NCI-H2107 (cell line): ENCODE data around the gene PVRIG.
"Not testable (repeated sequence)": the region's sequence is repeated elsewhere in the genome, so short reads cannot be mapped to it uniquely, and the experiment has no call there.

Experiments used
- DNase-seq: peaks from one replicate; lab custom pipeline; 2025; lab: John Stamatoyannopoulos, UW

Gene PVRIG

DNA sequence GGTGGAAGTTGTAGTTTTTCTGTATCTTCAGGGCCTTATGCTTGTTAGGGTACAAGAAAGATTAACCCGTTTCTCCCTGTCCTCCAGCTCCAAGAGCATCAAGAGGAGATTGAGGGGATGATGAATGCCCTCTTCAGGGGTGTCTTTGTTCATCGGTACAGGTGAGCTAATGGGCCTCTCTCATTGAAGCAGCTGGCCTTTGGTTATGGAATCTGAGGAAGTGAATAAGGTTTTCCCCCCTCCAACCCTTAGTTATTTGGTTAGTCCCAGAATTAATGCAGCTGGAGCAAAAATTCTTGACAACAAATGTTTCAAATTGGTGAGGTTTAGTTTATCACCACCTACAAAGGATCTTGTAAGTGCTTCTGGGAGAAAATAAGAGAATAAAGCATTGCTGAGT, 24.5 kb upstream of the PVRIG start:
- no peak for DNase-seq

DNA sequence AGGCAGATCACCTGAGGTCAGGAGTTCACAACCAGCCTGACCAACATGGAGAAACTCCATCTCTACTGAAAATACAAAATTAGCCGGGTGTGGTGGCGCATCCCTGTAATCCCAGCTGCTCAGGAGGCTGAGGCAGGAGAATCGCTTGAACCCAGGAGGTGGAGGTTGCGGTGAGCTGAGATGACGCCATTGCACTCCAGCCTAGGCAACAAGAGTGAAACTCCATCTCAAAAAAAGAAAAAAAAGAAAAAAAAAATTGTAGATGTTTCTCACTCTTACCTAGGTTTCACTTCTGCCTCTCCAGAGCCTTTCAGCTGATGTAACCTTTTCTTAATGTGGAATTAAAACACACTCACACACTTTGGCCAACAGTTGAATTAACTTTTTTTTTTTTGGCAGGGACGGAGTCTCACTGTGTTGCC, 23.8 kb upstream of the PVRIG start:
- not testable (repeated sequence) for DNase-seq

- no peak for DNase-seq
Measured at GRCh38 chr7:100198266-100198665, 21.5 kb upstream of the PVRIG start.

GRCh38 chr7:100200693-100201092, 19.1 kb upstream of the PVRIG start:
- DNase-seq = no peak

DNA sequence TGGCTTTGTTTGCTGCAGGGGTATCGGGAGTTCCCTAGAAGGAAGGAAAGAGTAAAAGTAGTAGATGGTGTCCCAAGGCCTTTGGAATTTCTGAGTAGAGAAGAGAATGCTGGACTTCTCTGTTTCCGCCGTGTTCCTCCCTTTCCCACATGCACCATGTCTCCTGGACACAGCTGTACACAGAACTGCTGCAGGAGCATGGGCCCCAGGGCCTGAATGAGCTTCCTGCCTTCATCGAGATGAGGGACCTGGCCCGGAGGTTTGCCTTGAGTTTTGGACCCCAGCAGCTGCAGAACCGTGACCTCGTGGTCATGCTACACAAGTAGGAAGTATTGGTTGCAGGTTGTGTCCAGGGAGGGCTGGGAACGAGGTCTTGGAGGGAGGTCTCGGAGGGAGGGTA, 15.3 kb upstream of the PVRIG start:
- DNase-seq = no peak

DNA sequence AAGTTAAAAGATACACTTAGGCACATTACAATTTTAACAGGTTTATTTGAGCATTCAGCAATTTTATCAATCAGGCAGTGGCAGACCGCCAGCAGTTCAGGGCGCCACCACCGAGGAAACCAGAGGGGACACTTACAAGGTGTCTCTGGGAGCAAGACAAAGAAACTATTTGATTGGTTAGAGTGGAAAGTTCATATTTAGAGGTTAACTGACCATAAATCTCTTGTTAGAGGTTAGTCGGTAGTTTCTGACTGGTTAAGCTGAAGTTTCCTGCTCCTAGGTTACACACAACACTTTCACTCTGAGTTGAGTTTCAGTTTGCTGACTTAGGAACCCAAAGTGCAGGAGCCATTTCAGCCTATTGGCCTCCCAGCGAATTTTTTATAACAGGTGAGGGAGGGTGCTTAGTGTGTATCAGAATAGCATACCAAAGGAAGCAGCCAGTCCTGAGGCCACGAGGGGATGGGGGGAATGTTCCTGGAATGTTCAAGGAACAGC, 10.8 kb upstream of the PVRIG start:
- no peak for DNase-seq

- DNase-seq = no peak
Measured at GRCh38 chr7:100209493-100209892, 10.3 kb upstream of the PVRIG start.

GRCh38 chr7:100210805-100211204, 8.9 kb upstream of the PVRIG start:
- no peak for DNase-seq

DNA sequence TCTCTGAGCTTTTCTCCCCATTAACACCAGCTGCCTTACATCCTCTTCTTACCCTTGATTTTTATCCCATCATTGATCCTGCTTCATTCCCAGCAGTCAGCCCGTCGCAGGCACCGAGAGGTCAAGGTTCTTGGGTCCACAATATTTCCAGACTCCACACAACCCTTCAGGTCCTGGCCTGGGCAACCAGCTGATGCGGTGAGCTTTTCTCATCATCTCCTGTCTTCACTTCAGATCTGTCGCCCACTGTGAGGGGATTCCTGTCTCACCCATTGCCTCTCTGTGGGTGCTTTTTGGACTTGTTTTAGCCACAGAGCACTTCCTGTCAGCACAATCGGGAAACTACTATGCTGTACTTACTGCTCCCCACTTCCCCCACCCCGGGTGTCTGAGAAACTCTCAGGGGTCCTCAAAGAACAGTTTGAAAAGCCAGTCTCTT, 8.4 kb upstream of the PVRIG start:
- DNase-seq = no peak

- no peak for DNase-seq
Measured at GRCh38 chr7:100212631-100213286, 7.0 kb upstream of the PVRIG start.

DNA sequence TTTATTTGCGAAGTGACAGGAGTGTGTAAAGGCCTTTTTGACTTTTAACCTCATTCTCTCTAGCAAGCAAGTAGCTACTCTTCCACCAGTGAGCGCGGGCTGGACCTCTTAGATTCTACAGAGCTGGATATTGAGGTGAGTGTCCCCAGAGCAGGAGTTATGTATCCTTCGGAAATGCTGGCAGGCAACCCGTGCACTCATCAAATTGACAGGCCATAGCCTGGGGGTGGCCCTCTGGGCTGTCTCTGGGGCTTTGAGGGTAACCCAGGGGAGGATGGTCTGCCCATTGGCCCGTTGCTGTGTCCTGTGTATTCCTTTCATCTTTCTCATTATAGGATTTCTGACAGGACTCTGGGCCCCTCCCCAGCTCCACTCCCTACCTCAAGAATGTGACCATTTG, 6.1 kb upstream of the PVRIG start:
- DNase-seq = no peak

DNA sequence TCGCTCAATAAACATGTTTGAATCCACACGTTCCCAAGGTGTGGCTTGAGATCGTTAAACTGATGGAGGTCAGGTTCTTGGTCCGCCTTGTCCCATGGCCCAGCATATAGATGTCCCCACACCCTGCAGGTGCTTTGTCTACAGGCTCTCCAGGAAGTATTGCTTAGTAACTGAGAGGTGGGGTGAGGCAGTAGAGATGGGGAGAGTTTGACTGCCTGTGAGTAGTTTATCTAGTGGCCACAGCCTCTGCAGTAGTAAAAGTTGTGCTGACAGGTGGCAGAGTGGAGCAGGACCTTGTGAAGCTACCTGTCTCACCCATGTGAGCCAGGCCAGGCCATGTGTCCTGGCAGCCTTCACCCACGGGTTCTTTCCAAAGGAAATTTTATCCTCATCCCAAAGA, 5.4 kb upstream of the PVRIG start:
- not testable (repeated sequence) for DNase-seq

GRCh38 chr7:100215895-100216294, 3.9 kb upstream of the PVRIG start:
- no peak for DNase-seq

DNA sequence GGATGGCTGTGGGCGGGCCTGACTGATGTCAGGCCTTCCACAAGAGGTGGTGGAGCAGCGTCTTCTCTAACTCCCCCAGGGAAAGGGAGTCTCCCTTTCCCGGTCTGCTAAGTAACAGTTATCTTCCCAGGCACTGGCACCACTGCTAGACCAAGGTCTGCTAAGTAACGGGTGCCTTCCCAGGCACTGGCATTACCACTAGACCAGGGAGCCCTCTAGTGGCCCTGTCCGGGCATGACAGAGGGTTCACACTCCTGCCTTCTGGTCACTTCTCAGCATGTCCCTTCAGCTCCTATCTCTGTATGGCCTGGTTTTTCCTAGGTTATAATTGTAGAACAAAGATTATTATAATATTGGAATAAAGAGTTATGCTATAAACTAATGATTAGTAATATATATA, 1.8 kb upstream of the PVRIG start:
- DNase-seq = peak; percentile 11

GRCh38 chr7:100219271-100219737, 445 bp upstream of the PVRIG start:
- DNase-seq = no peak

DNA sequence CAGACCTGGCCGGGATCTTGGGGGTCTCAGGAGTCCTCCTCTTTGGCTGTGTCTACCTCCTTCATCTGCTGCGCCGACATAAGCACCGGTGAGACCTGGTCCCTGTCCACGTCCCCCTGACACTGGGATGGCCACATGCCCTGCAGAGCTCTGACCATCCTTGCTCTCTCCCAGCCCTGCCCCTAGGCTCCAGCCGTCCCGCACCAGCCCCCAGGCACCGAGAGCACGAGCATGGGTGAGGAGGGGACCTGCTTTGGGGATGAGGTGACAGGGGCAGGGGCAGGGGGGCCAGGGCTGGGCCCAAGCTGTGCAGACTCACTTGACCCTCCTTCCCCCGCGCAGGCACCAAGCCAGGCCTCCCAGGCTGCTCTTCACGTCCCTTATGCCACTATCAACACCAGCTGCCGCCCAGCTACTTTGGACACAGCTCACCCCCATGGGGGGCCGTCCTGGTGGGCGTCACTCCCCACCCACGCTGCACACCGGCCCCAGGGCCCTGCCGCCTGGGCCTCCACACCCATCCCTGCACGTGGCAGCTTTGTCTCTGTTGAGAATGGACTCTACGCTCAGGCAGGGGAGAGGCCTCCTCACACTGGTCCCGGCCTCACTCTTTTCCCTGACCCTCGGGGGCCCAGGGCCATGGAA, 959 bp downstream of the PVRIG start:
- no peak for DNase-seq

GRCh38 chr7:100221231-100221718, 1.5 kb downstream of the PVRIG start:
- DNase-seq = no peak

GRCh38 chr7:100221767-100222444, 2.2 kb downstream of the PVRIG start:
- DNase-seq = no peak

GRCh38 chr7:100222445-100223132, 2.8 kb downstream of the PVRIG start:
- DNase-seq = no peak

DNA sequence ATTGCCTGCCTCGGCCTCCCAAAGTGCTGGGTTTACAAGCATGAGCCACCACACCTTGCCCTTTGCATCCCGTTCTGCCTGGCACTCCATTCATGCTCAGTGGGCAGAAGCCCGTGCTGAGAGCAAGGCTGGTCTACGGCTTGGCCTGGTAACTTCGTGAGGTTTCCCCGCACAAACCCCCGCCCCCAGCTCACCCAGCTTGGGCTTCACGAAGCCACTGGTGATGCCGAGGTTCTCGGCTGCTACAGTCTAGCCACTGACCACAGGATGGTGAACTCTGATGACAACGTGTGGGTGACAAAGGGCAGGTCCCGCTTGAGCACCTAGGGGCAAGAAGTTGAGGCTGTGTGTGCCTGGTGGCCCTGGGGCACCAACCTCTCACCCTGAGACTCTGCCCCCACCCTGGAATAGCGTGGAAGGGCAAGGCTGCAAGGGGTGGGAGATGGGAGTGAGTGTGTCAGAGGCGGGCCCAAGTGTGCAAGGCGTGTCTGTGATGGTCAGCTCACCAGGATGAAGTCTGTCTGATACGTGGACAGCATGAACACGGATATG, 3.7 kb downstream of the PVRIG start:
- not testable (repeated sequence) for DNase-seq

DNA sequence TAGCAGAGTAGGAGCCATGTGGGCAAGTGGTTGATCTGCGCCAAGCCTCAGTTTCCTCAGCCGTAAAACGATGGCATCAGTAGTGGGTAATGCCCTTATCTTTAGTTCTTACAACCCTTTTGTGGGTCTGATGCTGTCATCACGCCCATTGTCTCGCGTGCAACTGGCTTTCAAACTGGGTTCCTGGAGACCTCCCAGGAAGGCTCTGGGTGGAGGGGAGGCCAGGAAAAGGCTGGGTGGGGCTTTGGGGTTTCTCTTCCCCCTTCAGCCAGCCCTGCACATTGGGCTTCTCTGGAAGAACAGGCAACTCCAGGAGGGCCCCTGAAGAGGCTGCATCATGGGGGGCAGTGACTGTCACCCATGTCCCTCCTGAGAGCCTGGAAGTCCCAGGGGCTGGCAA, 5.1 kb downstream of the PVRIG start:
- DNase-seq = not testable (repeated sequence)
